Erythroblast (primary cell): ENCODE data around the gene VSTM1.

Experiments used
- GATA1 ChIP-seq: IDR thresholded peaks from 2 replicates; pipeline ENCODE4 v1.6.1; 2011; ENCODE audit warnings: low read depth, mild to moderate bottlenecking, control low read depth, low read length, moderate library complexity
- POLR2A ChIP-seq: IDR thresholded peaks from 2 replicates; pipeline ENCODE4 v1.6.1; 2011; ENCODE audit warnings: mild to moderate bottlenecking, low read length

GRCh38 chr19:54013866-54014265, 49.8 kb downstream of the VSTM1 start:
- TF ChIP-seq POLR2A = no peak
- TF ChIP-seq GATA1 = no peak
